Activated T-cell treated with anti-CD3 and anti-CD28 coated beads, Interleukin-2, amount 50 U/mL, for 72 hours (primary cell): ENCODE measurements around the gene ENTPD2. TPM values are rescaled to one million over a fixed set of nuclear protein-coding genes. Genes with fewer than 3 reads are reported as not detected.
A peak's percentile ranks its signal among the peaks of the same experiment; 100 is the strongest.

Source experiments
- ATAC-seq, 2 donors: fragments of 150-1000 bp; cut with Tn5 transposase; replicated peaks in 1 of 2; 2 replicates each; pipeline ENCODE4 v1.10.0; 2021; ENCODE audit warnings: moderate library complexity in 2 of 2, mild to moderate bottlenecking in 1 of 2
- DNase-seq, 2 donors: peaks; one replicate each; pipeline ENCODE4 v3.0.0; 2021 to 2022; ENCODE audit warnings: mixed read lengths in 1 of 2
- H3K27ac Mint-ChIP-seq: one replicate; pipeline ENCODE4 v1.8.0; 2022; ENCODE audit warnings: mild to moderate bottlenecking, moderate library complexity, mixed read lengths
- H3K27me3 Mint-ChIP-seq: one replicate; pipeline ENCODE4 v1.8.0; 2022; ENCODE audit warnings: low read depth, mixed read lengths
- H3K36me3 Mint-ChIP-seq, 2 donors: one replicate each; pipeline ENCODE4 v1.8.0; 2022; ENCODE audit warnings: mixed read lengths in 2 of 2, mild to moderate bottlenecking in 1 of 2; ENCODE audit not compliant: insufficient read depth in 2 of 2
- H3K4me1 Mint-ChIP-seq: one replicate; pipeline ENCODE4 v1.8.0; 2022; ENCODE audit warnings: low read depth, mixed read lengths
- H3K4me3 Mint-ChIP-seq, 2 donors: one replicate each; pipeline ENCODE4 v1.8.0; 2022; ENCODE audit warnings: mild to moderate bottlenecking in 2 of 2, mixed read lengths in 2 of 2, moderate library complexity in 2 of 2
- H3K9me3 Mint-ChIP-seq, 2 donors: one replicate each; pipeline ENCODE4 v1.8.0; 2022; ENCODE audit warnings: mixed read lengths in 2 of 2
- total RNA-seq, 2 donors: library from RNA; stranded (reverse); gene quantifications; one replicate each; pipeline ENCODE4 v1.2.3, GENCODE V29; 2022

ENTPD2 gene
- total RNA-seq, 2 donors from 2014 or later: 0.28 to 0.48 TPM

GRCh38 chr9:137002646-137003041 lies 51.2 kb downstream of the ENTPD2 start:
- DNase-seq (no peak), ATAC-seq (no peak)
- no peak overlapping the region for H3K4me3 Mint-ChIP-seq
- no peaks in the 10 kb centered on the region for H3K36me3 Mint-ChIP-seq
- H3K27ac Mint-ChIP-seq: no peak overlapping the region
- peaks cover 30% of the 10 kb centered on the region for H3K4me1 Mint-ChIP-seq
- H3K9me3 Mint-ChIP-seq: no peaks in the 10 kb centered on the region
- H3K27me3 Mint-ChIP-seq: peaks cover 8% of the 10 kb centered on the region

DNA sequence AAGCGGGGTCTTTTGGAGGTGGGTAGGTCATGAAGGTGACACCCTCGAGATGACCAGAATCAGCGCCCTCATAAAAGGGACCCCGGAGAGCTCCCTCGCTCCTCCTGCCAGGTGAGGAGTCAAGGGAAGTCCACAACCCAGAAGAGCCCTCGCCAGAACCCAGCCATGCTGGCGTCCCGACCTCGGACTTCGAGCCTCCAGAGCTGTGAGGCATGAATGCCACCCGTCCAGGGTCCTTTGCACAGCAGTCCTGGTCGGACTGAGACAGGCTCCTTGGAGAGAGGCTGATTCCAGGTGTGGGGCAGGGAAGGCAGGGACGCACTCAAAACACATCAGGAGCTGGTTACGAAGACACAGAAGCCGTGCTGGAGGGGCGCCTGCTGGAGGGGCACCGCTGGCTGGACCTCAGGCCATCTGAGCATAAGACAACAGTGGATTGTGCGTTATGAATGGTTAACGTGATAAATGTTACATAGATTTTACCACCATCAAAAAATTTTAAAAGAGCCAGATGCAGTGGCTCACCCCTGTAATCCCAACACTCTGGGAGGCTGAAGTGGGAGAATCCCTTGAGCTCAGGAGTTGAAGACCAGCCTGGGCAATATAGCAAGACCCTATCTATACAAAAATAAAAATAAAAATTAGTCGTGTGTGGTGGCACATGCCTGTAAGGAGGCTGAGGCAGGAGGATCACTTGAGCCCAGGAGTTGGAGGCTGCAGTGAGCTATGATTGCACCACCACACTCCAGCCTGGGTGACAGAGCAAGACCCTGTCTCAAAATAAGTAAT lies 51.8 kb downstream of the ENTPD2 start:
- H3K4me3 Mint-ChIP-seq: no peak overlapping the region

GRCh38 chr9:137000177-137000930 lies 53.5 kb downstream of the ENTPD2 start:
- Mint-ChIP-seq H3K27me3 (peaks cover 10% of the 10 kb centered on the region), H3K27ac (peak overlapping the region; percentile 82), H3K4me3 (peak overlapping the region; percentile 59 to 60), H3K36me3 (no peaks in the 10 kb centered on the region), H3K9me3 (no peaks in the 10 kb centered on the region), H3K4me1 (peaks cover 42% of the 10 kb centered on the region)
- peak; percentile 84 to 86 for ATAC-seq
- peak; percentile 62 to 73 for DNase-seq

More for the DNA sequence above, 51.8 kb downstream of the ENTPD2 start:
- Mint-ChIP-seq H3K9me3 (no peaks in the 10 kb centered on the region), H3K27me3 (peaks cover 10% of the 10 kb centered on the region), H3K36me3 (no peaks in the 10 kb centered on the region), H3K27ac (no peak overlapping the region), H3K4me1 (peaks cover 34% of the 10 kb centered on the region)
- ATAC-seq: no peak
- no peak for DNase-seq

Other genes with a start within 250 kb of the ENTPD2 start
- 10 to 100 TPM; 65.7 to 66.8 TPM for gene RABL6, start 246.1 kb downstream of the ENTPD2 start, total RNA-seq
- gene AJM1, start 211.6 kb downstream of the ENTPD2 start, total RNA-seq: 1 to 10 TPM; 5.3 to 5.7 TPM
- 100 to 1,000 TPM in 1 of 2 donors, 10 to 100 TPM in 1; 95.7 to 111 TPM for gene PHPT1, start 204.7 kb downstream of the ENTPD2 start, total RNA-seq
- gene MAMDC4, start 201.7 kb downstream of the ENTPD2 start, total RNA-seq: 10 to 100 TPM; 11.7 to 14.8 TPM
- gene EDF1, start 187.8 kb downstream of the ENTPD2 start, total RNA-seq: 100 to 1,000 TPM; 254 to 267 TPM
- 10 to 100 TPM; 53.5 to 73.3 TPM for gene TRAF2, start 167.5 kb downstream of the ENTPD2 start, total RNA-seq
- 10 to 100 TPM; 67.7 to 74.9 TPM for gene FBXW5, start 109.3 kb downstream of the ENTPD2 start, total RNA-seq
- 1 to 10 TPM; 2.6 to 3.4 TPM for gene C8G, start 108.8 kb downstream of the ENTPD2 start, total RNA-seq
- 1 to 10 TPM; 1.0 to 1.4 TPM for gene LCN12, start 101.8 kb downstream of the ENTPD2 start, total RNA-seq
- not detected for gene PTGDS, start 76.6 kb downstream of the ENTPD2 start, total RNA-seq
- not detected for gene LCNL1, start 71.1 kb downstream of the ENTPD2 start, total RNA-seq
- gene PAXX, start 61.6 kb downstream of the ENTPD2 start, total RNA-seq: 10 to 100 TPM; 51.8 to 56.9 TPM
- under 1 TPM; 0.43 to 0.65 TPM for gene CLIC3, start 57.5 kb downstream of the ENTPD2 start, total RNA-seq
- gene ABCA2, start 25.8 kb downstream of the ENTPD2 start, total RNA-seq: 10 to 100 TPM; 23.9 to 27.5 TPM
- 1 to 10 TPM; 1.6 to 1.8 TPM for gene FUT7, start 22.0 kb downstream of the ENTPD2 start, total RNA-seq
- gene NPDC1, start 7.9 kb downstream of the ENTPD2 start, total RNA-seq: 10 to 100 TPM; 27.2 to 28.7 TPM
- 1 to 10 TPM; 6.6 to 8.4 TPM for gene SAPCD2, start 16.5 kb upstream of the ENTPD2 start, total RNA-seq
- gene UAP1L1, start 23.5 kb upstream of the ENTPD2 start, total RNA-seq: 10 to 100 TPM; 13.6 to 14.3 TPM
- gene MAN1B1, start 32.9 kb upstream of the ENTPD2 start, total RNA-seq: 10 to 100 TPM; 40.3 to 45.8 TPM
- 100 to 1,000 TPM; 155 to 158 TPM for gene DPP7, start 60.7 kb upstream of the ENTPD2 start, total RNA-seq
- 1 to 10 TPM in 1 of 2 donors, under 1 TPM in 1; 0.38 to 1.2 TPM for gene GRIN1, start 85.1 kb upstream of the ENTPD2 start, total RNA-seq
- gene LRRC26, start 116.0 kb upstream of the ENTPD2 start, total RNA-seq: not detected
- under 1 TPM; 0.50 to 0.74 TPM for gene TMEM210, start 118.0 kb upstream of the ENTPD2 start, total RNA-seq
- 10 to 100 TPM; 56.9 to 63.5 TPM for gene ANAPC2, start 134.5 kb upstream of the ENTPD2 start, total RNA-seq
- gene SSNA1, start 134.6 kb upstream of the ENTPD2 start, total RNA-seq: 10 to 100 TPM; 64.1 to 84.5 TPM
- 10 to 100 TPM; 13.3 to 19.9 TPM for gene TPRN, start 146.7 kb upstream of the ENTPD2 start, total RNA-seq
- gene TMEM203, start 151.6 kb upstream of the ENTPD2 start, total RNA-seq: 10 to 100 TPM; 27.4 to 33.3 TPM
- 10 to 100 TPM; 43.3 to 50.9 TPM for gene NDOR1, start 151.6 kb upstream of the ENTPD2 start, total RNA-seq
- gene RNF208, start 168.2 kb upstream of the ENTPD2 start, total RNA-seq: 10 to 100 TPM in 1 of 2 donors, 1 to 10 TPM in 1; 6.6 to 10.3 TPM
- 1 to 10 TPM; 1.0 to 2.0 TPM for gene CYSRT1, start 171.1 kb upstream of the ENTPD2 start, total RNA-seq
- gene RNF224, start 173.4 kb upstream of the ENTPD2 start, total RNA-seq: under 1 TPM in 1 of 2 donors, not detected in 1; 0.14 TPM
- under 1 TPM; 0.12 to 0.14 TPM for gene SLC34A3, start 176.8 kb upstream of the ENTPD2 start, total RNA-seq
- gene TUBB4B, start 187.2 kb upstream of the ENTPD2 start, total RNA-seq: 100 to 1,000 TPM; 122 to 128 TPM
- under 1 TPM in 1 of 2 donors, not detected in 1; 0.63 TPM for gene STPG3, start 197.2 kb upstream of the ENTPD2 start, total RNA-seq
- 10 to 100 TPM; 53.1 to 56.6 TPM for gene NELFB, start 201.3 kb upstream of the ENTPD2 start, total RNA-seq
- gene TOR4A, start 223.7 kb upstream of the ENTPD2 start, total RNA-seq: 1 to 10 TPM; 4.3 to 8.3 TPM
- gene NRARP, start 248.2 kb upstream of the ENTPD2 start, total RNA-seq: 1 to 10 TPM; 1.6 to 2.0 TPM